HG02852 (cell line): ENCODE results near the gene PARD3.

ENCODE experiments used
- ATAC-seq: cut with Tn5 transposase; IDR thresholded peaks from one replicate; pipeline ENCODE4 v1.9.1; 2021; ENCODE audit warnings: mild to moderate bottlenecking, moderate library complexity; ENCODE audit not compliant: unreplicated experiment

The PARD3 gene

DNA sequence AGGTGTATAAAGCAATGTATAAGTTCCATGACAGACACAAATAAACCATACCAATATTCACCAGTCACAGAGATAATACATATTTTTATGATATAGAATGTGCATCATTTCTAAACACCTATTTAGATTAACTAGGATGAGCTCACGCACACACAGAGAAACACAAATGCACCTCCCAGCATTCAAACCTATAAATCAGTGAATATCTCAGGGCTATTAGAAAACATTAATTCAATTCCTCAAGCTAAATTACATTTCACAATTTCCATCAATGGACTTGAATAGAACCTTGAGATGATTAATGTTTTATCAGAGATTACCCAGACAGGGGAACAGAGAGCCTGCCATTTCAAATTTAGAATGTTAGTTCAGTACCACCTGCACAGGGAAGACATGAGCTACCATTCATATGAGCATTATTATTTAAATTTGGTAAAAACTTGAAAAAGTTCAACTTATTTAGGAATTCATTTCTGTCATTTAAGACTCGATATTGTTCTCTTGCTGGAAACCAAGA is 221.7 kb downstream of the PARD3 start:
- no peak for ATAC-seq

DNA sequence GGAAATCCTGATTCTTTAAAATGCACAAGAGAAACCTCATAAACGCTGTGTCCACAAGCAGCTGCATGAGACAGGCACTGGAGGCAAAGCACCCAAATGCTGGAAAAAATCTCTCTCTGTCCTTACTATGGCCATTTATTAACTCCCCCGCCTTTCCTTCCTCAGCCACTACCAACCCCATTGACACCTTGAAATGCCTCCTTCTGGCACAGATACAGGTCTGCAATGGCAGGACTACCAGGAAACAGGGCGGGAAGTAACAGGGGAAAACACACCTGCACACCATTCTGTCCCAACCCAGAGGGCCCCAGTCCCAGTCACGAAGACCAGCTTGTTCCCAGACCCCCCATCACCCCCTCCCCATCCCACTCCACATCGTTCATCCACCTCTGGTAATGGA is 224.3 kb downstream of the PARD3 start:
- no peak for ATAC-seq

DNA sequence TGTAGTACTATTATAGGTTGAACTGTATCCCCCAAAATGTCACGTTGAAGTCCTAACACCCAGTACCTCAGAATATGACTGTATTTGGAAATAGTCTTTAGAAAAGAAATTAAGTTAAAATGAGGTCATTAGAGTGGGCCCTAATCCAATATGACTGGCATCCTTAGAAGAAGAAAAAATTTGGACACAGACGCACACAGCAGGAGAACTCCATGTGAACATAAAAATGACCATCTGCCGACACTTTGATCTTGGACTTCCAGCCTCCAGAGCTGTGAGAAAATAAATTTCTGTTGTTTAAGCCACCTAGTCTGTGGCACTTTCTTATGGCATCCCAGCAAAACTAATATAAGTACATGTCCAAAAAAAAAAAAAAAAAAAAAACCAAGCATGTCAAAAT is 225.8 kb downstream of the PARD3 start:
- no peak for ATAC-seq

DNA sequence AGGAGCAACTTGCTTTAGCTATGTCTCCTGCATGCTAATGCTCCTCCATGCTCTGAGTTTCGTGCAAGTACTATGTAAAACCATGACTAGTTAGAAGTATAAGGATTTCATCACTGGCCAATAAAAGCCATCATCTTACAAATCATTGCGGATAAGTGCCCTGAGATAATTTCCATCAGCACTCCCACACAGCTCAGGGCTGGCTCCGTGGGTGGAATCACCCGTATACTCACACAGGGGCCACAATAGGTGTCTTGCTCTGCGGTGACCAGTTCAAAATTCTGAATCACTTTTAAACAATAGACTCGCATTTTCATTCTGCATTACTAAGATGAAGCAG is 227.4 kb downstream of the PARD3 start:
- no peak for ATAC-seq

DNA sequence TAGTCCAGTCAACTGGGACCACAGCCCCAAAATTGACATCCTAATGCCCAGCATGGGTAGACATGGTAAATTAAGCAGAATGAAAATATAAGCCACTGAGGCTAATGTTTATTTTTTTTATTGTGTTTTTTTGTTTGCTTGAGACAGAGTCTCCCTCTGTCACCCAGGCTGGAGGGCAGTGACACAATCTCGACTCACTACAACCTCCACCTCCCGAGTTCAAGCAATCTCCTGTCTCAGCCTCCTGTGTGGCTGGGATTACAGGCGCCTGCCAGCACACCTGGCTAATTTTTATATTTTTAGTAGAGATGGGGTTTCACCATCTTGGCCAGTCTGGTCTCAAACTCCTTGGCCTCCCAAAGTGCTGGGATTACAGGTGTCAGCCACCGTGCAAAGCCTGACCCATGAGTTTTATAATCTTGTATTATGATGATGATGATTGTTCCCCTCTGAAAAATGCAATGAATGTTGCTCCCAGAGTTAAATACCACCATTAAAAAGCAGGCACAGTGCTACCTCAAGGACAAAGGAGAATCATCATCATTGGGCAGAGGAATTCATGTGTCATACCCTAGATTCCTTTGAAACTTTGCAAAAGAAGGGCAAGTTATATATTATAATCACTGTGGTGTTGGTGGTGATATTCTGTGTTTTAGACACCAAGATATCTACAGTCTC is 228.0 kb downstream of the PARD3 start:
- ATAC-seq = no peak

DNA sequence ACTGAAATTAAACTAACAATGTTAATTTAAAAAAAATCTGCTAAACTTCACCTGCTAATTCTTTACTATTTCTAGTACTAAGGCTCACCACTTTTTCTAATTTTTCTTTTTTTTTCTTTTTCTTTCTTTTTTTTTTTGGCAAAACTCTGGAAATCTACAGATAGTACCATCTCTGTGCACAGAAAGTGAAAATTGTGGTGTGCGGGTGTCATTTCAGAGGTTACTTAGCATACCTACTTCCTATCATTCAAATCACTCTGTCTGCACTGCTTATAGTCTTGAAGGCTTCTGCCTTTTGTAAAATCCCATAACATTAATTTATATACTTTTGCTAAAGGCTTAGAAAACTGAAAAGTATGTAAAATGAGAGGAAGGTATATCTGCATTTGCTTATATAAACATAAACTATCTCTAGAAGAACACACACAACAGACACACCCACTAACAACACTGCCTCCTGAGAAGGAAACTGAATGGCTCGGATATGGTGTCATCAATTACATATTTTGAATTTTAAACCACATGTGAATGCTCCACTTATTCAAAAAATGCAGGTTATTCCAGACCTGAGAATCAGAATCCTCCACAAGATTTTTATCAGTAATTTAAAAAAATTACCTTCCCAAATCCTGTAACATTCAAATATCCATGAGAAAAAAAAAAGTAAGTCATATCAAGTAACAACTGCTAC is 229.5 kb downstream of the PARD3 start:
- ATAC-seq = no peak

DNA sequence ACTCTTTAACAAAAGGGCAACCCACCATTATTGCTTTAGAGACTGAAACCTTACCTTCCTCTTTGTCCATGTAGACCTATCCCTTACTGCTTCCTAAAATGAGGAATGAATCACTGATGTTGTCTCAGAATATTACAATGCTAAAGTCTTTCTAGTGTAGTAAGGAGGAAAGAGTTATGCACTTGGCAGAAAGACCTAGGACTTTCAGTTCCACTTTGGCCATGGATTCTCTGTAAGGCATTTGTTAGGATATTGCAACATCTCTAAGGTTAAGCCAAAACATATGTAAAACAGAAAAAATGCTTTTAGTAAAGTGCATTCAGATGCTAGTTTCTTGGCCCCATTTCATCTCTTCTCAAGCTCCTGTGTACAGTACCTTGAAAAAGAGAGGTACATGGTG is 230.9 kb downstream of the PARD3 start:
- ATAC-seq = no peak

DNA sequence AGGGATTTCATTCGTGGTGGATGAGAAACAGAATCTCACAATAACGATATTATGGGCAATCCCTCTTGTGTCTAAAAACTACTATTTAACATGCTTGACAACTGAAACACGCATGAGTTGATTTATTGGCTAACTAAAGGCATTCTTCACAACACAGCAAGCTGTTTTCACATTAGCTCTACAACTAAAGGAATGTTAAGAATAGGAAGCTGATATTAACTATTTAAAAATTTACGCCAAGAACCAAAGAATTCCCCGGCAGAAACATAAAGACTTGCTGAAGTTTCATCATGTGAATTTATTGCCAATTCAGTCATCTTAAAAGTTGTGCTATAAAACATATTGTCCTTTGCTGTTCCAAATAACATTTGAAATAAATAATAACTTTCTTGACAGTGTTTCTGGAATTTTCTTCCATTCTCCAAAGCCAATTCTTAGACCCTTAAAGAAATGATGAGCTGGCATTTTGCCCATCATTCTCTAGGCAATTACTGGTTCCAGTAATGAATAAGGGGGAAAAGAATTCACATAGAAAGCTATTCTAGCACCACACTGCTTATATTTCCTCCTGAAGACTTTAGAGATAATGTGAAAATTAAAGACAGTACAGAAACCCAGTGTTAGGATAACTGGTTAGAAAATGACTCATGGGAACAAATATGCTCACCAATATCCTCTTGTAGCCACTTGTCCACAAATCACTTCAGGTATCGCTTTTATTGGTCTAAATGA is 233.1 kb downstream of the PARD3 start:
- no peak for ATAC-seq

DNA sequence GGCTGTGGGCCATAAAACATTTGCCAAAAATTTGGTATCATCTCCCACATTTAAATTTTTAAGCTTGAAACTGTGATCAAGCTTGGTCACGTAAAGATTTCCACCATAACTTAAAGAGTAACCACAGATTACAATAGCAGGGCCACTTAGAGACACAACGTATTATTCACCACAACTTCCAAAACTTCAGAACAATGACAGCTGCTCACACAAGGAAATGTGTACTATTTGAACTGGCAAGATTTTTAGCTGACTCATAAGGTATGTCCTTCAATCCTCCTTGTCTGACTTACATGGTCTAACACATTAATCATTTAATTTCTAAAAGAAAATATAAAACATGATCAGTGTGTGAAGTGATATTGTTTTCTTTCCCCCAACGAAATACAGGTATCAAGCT is 234.5 kb downstream of the PARD3 start:
- ATAC-seq = no peak

DNA sequence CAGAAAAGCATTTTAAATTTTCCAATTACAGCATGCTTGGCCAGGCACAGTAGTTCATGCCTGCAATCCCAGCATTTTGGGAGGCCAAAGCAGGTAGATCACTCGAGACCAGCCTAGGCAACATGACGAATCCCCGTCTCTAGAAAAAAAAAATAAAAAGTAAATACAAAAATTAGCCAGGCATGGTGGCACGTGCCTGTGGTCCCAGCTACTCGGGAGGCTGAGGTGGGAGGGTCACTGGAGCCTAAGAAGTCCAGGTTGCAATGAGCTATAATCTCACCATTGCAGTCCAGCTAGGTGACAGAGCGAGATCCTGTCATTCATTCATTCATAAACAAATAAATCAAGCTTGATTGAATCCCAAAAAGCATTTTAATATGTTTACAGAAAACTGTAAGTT is 234.9 kb downstream of the PARD3 start:
- no peak for ATAC-seq

DNA sequence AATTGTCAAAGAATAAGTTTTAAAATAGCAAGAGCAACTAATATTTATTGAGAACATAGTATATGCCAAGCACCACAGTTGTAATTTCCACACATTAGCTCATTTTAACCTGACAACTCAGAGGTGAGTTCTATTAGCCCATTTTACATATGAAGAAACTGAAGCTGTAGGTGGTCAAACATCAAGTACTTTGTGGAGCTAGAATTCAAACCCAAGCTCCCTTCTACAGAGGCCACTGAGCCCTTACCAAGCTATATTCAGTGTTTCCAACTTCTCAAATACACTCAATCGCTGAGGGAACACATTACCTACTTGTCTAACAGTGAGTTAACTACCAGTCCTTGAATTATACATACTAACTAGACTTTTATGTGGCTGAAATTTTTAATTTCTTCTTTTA is 236.6 kb downstream of the PARD3 start:
- no peak for ATAC-seq

DNA sequence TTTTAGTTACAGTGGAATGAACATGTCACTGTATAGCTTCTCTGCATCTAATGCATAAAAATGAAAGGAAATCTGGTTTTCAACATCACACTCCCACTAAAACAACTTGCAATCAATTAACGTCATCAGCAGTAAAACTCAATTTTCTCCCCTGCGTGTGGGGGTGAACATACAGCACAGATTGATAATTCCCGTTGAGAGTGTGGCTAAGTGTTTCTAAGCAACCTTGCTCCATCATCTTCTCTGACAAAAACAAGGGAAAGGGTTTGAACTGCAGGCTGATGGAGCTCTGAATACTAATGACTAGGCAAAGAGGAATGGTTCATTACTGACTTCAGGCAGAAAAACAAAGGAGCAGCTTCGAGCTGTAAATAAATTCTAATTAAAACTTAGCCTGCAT is 238.3 kb downstream of the PARD3 start:
- ATAC-seq = no peak

DNA sequence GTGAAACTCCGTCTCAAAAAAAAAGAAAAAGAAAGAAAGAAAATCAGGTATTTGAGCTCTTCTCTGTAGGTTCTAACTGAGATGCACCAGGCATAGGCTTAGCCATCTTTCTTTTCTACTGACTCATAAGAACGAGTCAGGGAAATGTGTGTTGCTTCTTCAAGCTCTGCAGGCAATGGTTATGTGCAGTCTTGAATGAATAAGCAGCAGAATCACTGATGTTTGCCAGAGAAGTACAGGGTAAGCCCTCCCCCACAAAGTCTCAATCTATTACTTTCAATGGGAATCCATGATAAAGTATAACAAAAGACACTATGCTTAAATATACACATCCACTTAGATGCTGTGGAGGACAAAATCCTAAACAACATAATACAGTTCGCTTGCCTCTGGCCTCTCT is 239.2 kb downstream of the PARD3 start:
- ATAC-seq = no peak

DNA sequence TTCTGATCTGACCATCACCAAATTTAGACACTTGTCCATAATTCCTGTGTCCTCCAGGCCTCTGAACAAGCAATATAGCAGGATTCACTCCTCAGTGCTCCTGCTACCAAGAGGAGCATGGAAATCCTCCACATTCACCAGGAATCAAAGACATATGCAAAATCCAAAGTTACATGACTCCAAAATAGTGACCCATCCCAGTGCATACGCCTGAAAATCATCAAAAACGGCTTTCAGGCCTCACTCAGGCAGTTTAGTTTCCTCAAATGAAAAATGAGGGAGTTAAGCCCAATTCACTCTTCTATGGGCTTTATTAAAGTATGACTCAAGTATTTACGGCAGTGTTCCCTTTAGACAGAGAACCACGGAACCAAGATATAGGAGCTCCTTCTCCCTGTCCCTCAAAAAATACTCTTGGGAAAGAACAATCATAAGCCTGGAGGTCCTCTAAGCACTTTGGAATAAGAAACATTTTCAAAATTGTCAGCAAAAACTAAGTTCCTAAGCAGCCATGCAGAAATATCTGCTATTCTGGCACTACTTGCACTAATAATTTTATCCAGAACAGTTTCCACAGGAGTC is 240.7 kb downstream of the PARD3 start:
- ATAC-seq = no peak

DNA sequence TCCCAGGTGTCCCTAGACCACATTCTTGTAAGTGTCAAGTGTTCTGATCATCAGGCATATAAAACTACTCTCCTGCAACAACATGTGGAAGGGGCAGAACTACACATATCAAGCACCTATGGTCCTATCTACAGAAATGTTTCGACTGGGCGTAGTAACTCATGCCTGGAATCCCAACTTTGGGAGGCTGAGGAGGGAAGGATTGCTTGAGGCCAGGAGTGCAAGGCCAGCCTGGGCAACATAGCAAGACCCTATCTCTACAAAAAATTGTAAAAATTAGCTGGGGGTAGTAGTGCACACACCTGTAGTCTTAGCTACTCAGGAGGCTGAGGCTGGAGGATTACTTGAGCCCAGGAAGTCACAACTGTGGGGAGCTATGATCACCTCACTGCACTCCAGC is 244.2 kb downstream of the PARD3 start:
- no peak for ATAC-seq

DNA sequence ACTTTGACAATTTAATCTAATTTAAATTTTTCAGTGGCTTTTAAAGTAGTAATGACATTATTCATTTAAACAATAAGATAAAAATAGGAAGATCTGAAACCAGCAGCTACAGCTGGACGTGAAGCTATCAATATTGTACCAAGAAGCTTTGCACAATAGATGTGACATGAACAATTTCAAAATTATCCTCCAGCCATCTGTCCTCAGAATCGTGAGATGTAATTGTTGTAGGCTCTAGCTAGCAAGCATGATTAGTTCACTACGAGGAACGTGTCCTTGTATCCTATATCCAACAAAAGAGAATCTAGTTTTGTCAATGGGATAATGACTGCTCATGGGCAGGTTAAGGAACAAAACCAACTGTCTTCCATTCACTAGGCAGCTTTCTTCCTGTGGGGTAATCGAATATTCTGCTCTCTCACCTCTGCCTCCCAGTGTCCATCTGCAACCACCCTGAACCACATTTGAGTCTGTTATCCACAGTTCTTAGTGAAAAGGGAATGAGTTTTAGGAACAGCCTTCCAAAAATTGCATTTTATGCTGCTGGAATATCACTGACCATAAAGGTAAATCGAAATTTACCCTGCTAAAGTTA is 247.3 kb downstream of the PARD3 start:
- ATAC-seq = no peak

DNA sequence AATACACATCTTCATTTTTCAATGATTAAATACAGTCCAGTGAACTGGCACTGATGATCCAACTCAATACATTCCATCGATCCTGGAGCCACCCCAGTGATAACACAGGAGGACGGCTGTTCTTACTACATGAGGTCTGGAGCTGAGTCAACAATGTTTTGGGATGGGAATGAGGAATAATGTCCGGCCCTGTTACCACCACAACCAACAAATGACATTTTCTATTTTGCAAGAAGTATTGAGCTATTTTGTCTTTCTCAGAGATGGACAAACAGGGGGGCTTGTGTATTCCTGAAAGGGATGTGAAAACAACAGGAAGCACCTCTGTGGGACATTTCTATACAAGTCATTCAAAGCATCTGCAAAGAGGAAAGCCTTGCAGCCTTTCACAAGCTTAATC is 249.2 kb downstream of the PARD3 start:
- no peak for ATAC-seq

DNA sequence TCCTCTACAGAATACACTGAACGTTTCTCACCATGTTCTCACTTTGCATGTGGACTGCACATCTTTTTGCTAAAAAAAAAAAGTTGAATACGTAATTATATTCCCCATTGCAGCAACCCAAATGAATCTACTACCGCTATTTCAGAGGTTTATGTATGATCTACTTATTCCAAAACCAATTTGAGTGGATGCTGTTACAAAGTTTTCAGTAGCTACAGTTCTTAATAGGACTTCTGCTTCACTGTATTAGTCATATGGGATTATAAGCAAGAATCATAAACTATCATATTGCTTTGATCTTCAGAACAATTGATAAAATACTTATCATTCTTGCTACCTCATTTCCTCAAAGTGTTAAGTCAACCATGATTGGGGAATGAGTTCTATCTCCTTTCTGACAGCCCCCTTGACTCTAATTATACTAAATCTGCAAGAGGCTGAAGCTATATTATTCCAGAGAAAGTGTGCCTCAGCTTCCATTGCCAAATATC is 257.0 kb downstream of the PARD3 start:
- ATAC-seq = no peak

DNA sequence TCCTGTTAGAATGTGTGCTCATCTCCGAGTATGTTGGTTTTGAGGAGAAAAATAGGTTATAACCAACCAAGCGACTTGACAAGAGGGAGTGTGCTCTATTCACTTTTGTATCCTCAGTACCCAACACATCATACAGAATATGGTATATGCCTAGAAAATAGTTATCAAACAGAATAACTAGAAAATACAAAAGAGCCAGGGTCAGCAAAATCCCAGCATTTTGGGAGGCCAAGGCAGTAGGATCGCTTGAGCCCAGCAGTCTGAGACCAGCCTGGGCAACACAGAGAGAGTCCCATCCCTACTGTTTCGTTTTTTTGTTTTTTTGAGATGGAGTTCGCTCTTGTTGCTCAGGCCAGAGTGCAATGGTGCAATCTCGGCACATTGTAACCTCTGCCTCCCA is 257.9 kb downstream of the PARD3 start:
- ATAC-seq = no peak

DNA sequence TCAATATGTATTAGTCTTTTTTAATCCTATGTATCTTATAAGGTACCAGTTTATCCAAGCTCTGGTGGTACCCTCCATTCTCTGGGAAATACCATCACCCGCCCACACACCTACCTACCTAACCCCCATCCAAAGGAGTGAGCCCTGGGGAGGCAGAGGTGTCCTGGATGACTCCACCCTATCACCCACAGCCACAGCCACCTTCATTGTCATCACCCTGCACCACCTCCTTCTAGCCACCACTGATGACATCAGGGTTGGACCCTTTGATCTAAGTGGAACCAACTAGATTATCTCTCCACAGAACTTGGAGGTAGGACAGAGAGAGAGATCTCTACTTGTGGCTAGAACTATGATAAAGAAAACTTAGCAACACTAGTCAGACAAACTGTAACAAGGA is 259.4 kb downstream of the PARD3 start:
- no peak for ATAC-seq

DNA sequence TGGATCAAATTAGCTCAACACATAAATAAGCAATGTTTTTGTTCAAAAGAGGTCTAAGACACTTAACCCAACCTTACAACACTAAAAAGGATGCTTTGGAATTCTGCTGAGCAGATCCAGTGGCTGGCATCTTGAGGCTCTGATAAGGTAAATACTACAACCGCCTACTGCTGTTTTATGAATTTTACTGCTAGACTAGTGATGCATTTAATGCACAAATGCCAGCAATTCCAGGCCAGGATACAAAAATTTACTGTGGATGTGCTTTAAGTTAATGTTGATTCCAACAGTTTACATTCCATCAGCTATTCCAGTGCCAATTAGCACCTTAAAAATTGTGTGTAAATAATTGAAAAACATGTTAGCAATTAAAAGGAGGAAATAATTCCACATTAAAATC is 261.3 kb downstream of the PARD3 start:
- ATAC-seq = no peak
